Glutamatergic neuron (in vitro differentiated cells): ENCODE results near the gene C22orf42. TPM values are rescaled to one million over a fixed set of nuclear protein-coding genes. Genes with fewer than 3 reads are reported as not detected.
"Not testable (repeated sequence)": the region's sequence is repeated elsewhere in the genome, so short reads cannot be mapped to it uniquely, and the experiment has no call there.

ENCODE experiments used
- DNase-seq: peaks from one replicate; pipeline ENCODE4 v3.0.0; 2022
- H3K27ac Mint-ChIP-seq: one replicate; pipeline ENCODE4 v1.8.0; 2020; ENCODE audit warnings: mild to moderate bottlenecking, mixed read lengths, inconsistent platforms; ENCODE audit not compliant: unreplicated experiment
- H3K27me3 Mint-ChIP-seq: one replicate; pipeline ENCODE4 v1.8.0; 2020; ENCODE audit warnings: mild to moderate bottlenecking, moderate library complexity, mixed read lengths, inconsistent platforms; ENCODE audit not compliant: unreplicated experiment
- H3K36me3 Mint-ChIP-seq: one replicate; pipeline ENCODE4 v1.8.0; 2020; ENCODE audit warnings: mild to moderate bottlenecking, mixed read lengths, inconsistent platforms; ENCODE audit not compliant: unreplicated experiment
- H3K4me1 Mint-ChIP-seq: one replicate; pipeline ENCODE4 v1.8.0; 2020; ENCODE audit warnings: mild to moderate bottlenecking, low read depth, mixed read lengths, inconsistent platforms; ENCODE audit not compliant: unreplicated experiment
- H3K4me3 Mint-ChIP-seq: one replicate; pipeline ENCODE4 v1.8.0; 2020; ENCODE audit warnings: mild to moderate bottlenecking, mixed read lengths, inconsistent platforms; ENCODE audit not compliant: unreplicated experiment
- H3K9me3 Mint-ChIP-seq: one replicate; pipeline ENCODE4 v1.8.0; 2020; ENCODE audit warnings: mild to moderate bottlenecking, moderate library complexity, mixed read lengths, inconsistent platforms; ENCODE audit not compliant: unreplicated experiment
- CTCF ChIP-seq: fragments of 200-600 bp; sonication (generic); IDR thresholded peaks from one replicate; pipeline ENCODE4 v1.5.0; 2021; ENCODE audit not compliant: partially characterized antibody, unreplicated experiment
- total RNA-seq: library from RNA; stranded (reverse); fragmentation: NEBNext Ultra II Directional; extraction: Animal tissue kit (Norgen Biotek cat#: 25700); gene quantifications from one replicate; pipeline ENCODE4 v1.2.1, GENCODE V29; 2021; ENCODE audit not compliant: unreplicated experiment

C22orf42 gene
- total RNA-seq, 1 donor from 2014 or later: not detected

- H3K4me1 Mint-ChIP-seq, H3K4me3 Mint-ChIP-seq, H3K27ac Mint-ChIP-seq, H3K27me3 Mint-ChIP-seq, DNase-seq, H3K9me3 Mint-ChIP-seq, H3K36me3 Mint-ChIP-seq: not testable (repeated sequence)
Observed at GRCh38 chr22:32193346-32193745, 34.2 kb upstream of the C22orf42 start.

- H3K4me3 Mint-ChIP-seq, H3K36me3 Mint-ChIP-seq, DNase-seq, H3K4me1 Mint-ChIP-seq, H3K27ac Mint-ChIP-seq, H3K27me3 Mint-ChIP-seq, H3K9me3 Mint-ChIP-seq: not testable (repeated sequence)
Observed at GRCh38 chr22:32191021-32191420, 31.9 kb upstream of the C22orf42 start.

GRCh38 chr22:32185821-32186220, 26.7 kb upstream of the C22orf42 start:
- Mint-ChIP-seq H3K27ac (no peak overlapping the region), H3K27me3 (peaks cover 2% of the 10 kb centered on the region)

GRCh38 chr22:32183625-32184024, 24.5 kb upstream of the C22orf42 start:
- peaks cover 5% of the 10 kb centered on the region for H3K27me3 Mint-ChIP-seq

More at GRCh38 chr22:32185821-32186220, 26.7 kb upstream of the C22orf42 start:
- Mint-ChIP-seq H3K4me1 (peaks cover 3% of the 10 kb centered on the region), H3K36me3 (no peaks in the 10 kb centered on the region), H3K9me3 (peaks cover 4% of the 10 kb centered on the region), H3K4me3 (no peak overlapping the region)
- DNase-seq: no peak
- no peak for TF ChIP-seq CTCF

GRCh38 chr22:32181043-32181442, 21.9 kb upstream of the C22orf42 start:
- no peaks in the 10 kb centered on the region for H3K36me3 Mint-ChIP-seq
- TF ChIP-seq CTCF: no peak

More at GRCh38 chr22:32183625-32184024, 24.5 kb upstream of the C22orf42 start:
- H3K9me3 Mint-ChIP-seq: peaks cover 4% of the 10 kb centered on the region
- H3K27ac Mint-ChIP-seq: no peak overlapping the region
- peaks cover 3% of the 10 kb centered on the region for H3K4me1 Mint-ChIP-seq
- TF ChIP-seq CTCF: no peak
- H3K36me3 Mint-ChIP-seq: no peaks in the 10 kb centered on the region
- no peak overlapping the region for H3K4me3 Mint-ChIP-seq
- no peak for DNase-seq

GRCh38 chr22:32177221-32177765, 18.2 kb upstream of the C22orf42 start:
- H3K27ac Mint-ChIP-seq: no peak overlapping the region
- peaks cover 5% of the 10 kb centered on the region for H3K36me3 Mint-ChIP-seq
- H3K27me3 Mint-ChIP-seq: peaks cover 7% of the 10 kb centered on the region
- peaks cover 3% of the 10 kb centered on the region for H3K9me3 Mint-ChIP-seq
- no peak for TF ChIP-seq CTCF
- H3K4me3 Mint-ChIP-seq: no peak overlapping the region
- H3K4me1 Mint-ChIP-seq: no peaks in the 10 kb centered on the region
- DNase-seq: no peak

More at GRCh38 chr22:32181043-32181442, 21.9 kb upstream of the C22orf42 start:
- Mint-ChIP-seq H3K9me3 (peaks cover under 1% of the 10 kb centered on the region), H3K27me3 (peaks cover 5% of the 10 kb centered on the region), H3K4me3 (no peak overlapping the region), H3K27ac (no peak overlapping the region), H3K4me1 (peaks cover under 1% of the 10 kb centered on the region)
- no peak for DNase-seq
